Measurements from ENCODE around the gene MRPL34.
A peak's percentile ranks its signal among the peaks of the same experiment; 100 is the strongest.
"Not testable (repeated sequence)": the region's sequence is repeated elsewhere in the genome, so short reads cannot be mapped to it uniquely, and the experiment has no call there.

Gene MRPL34

GRCh38 chr19:17266975-17267788, 38.5 kb upstream of the MRPL34 start, which contains the start of gene BABAM1:
BABAM1 (plus strand) TSS chr19:17267443; CDS start chr19:17268807, 1,364 bp downstream.
- peaks cover 14% of the 10 kb centered on the region for H3K36me3 ChIP-seq (ENCODE audit: control insufficient read depth, insufficient read depth, low read length, severe bottlenecking)
- DNase-seq (ENCODE audit: low read depth), result peak; percentile 99
- H3K9me3 ChIP-seq (ENCODE audit: control insufficient read depth, low read length), result no peaks in the 10 kb centered on the region
- peak within 1 kb of the TSS; percentile 97 for H3K9ac ChIP-seq (ENCODE audit: low read length)
- no peaks in the 10 kb centered on the region for H3K27me3 ChIP-seq (replicated peaks; ENCODE audit: control insufficient read depth, insufficient read depth, low read length)
- H3K4me3 ChIP-seq (ENCODE audit: low read length), result peak within 1 kb of the TSS; percentile 100
- peaks cover 5% of the 10 kb centered on the region for H3K4me1 ChIP-seq (ENCODE audit: control insufficient read depth, insufficient read depth, low read length)

- DNase-seq (ENCODE audit: low read depth), result no peak
- H3K36me3 ChIP-seq (ENCODE audit: control insufficient read depth, insufficient read depth, low read length, severe bottlenecking), result peaks cover 21% of the 10 kb centered on the region
- H3K9me3 ChIP-seq (ENCODE audit: control insufficient read depth, low read length), result no peaks in the 10 kb centered on the region
- H3K9ac ChIP-seq (ENCODE audit: low read length), result peak overlapping the region; percentile 97
- H3K4me3 ChIP-seq (ENCODE audit: low read length), result no peak overlapping the region
- peaks cover 5% of the 10 kb centered on the region for H3K4me1 ChIP-seq (ENCODE audit: control insufficient read depth, insufficient read depth, low read length)
- H3K27me3 ChIP-seq (replicated peaks; ENCODE audit: control insufficient read depth, insufficient read depth, low read length), result no peaks in the 10 kb centered on the region
These were observed 36.9 kb upstream of the MRPL34 start for GRCh38 chr19:17268754-17269153.

GRCh38 chr19:17274892-17275291, 30.8 kb upstream of the MRPL34 start:
- not testable (repeated sequence) for H3K27me3 ChIP-seq (replicated peaks; ENCODE audit: control insufficient read depth, insufficient read depth, low read length); H3K4me1 ChIP-seq (ENCODE audit: control insufficient read depth, insufficient read depth, low read length); DNase-seq (ENCODE audit: low read depth); H3K9ac ChIP-seq (ENCODE audit: low read length); H3K9me3 ChIP-seq (ENCODE audit: control insufficient read depth, low read length); H3K4me3 ChIP-seq (ENCODE audit: low read length)
- H3K36me3 ChIP-seq (ENCODE audit: control insufficient read depth, insufficient read depth, low read length, severe bottlenecking), result peaks cover 54% of the 10 kb centered on the region

- no peak for DNase-seq (ENCODE audit: low read depth)
- Histone ChIP-seq H3K9ac (ENCODE audit: low read length) (no peak overlapping the region), H3K9me3 (ENCODE audit: control insufficient read depth, low read length) (no peaks in the 10 kb centered on the region), H3K36me3 (ENCODE audit: control insufficient read depth, insufficient read depth, low read length, severe bottlenecking) (peaks cover 52% of the 10 kb centered on the region), H3K27me3 (replicated peaks; ENCODE audit: control insufficient read depth, insufficient read depth, low read length) (no peaks in the 10 kb centered on the region), H3K4me3 (ENCODE audit: low read length) (no peak overlapping the region), H3K4me1 (ENCODE audit: control insufficient read depth, insufficient read depth, low read length) (no peaks in the 10 kb centered on the region)
These were observed 30.1 kb upstream of the MRPL34 start for GRCh38 chr19:17275441-17276175.

- Histone ChIP-seq H3K9me3 (ENCODE audit: control insufficient read depth, low read length) (no peaks in the 10 kb centered on the region), H3K4me1 (ENCODE audit: control insufficient read depth, insufficient read depth, low read length) (peaks cover 3% of the 10 kb centered on the region), H3K9ac (ENCODE audit: low read length) (no peak overlapping the region), H3K27me3 (replicated peaks; ENCODE audit: control insufficient read depth, insufficient read depth, low read length) (no peaks in the 10 kb centered on the region), H3K4me3 (ENCODE audit: low read length) (no peak overlapping the region), H3K36me3 (ENCODE audit: control insufficient read depth, insufficient read depth, low read length, severe bottlenecking) (peaks cover 30% of the 10 kb centered on the region)
- no peak for DNase-seq (ENCODE audit: low read depth)
These were observed 26.2 kb upstream of the MRPL34 start for GRCh38 chr19:17279436-17279835.

- Histone ChIP-seq H3K4me1 (ENCODE audit: control insufficient read depth, insufficient read depth, low read length) (peaks cover 3% of the 10 kb centered on the region), H3K9me3 (ENCODE audit: control insufficient read depth, low read length) (no peaks in the 10 kb centered on the region), H3K36me3 (ENCODE audit: control insufficient read depth, insufficient read depth, low read length, severe bottlenecking) (peaks cover 11% of the 10 kb centered on the region), H3K9ac (ENCODE audit: low read length) (peak within 1 kb of the TSS; percentile 38), H3K4me3 (ENCODE audit: low read length) (peak within 1 kb of the TSS; percentile 41), H3K27me3 (replicated peaks; ENCODE audit: control insufficient read depth, insufficient read depth, low read length) (no peaks in the 10 kb centered on the region)
- DNase-seq (ENCODE audit: low read depth), result peak; percentile 28
These were observed 24.0 kb upstream of the MRPL34 start, which contains the start of gene ANKLE1 for GRCh38 chr19:17281391-17282304. ANKLE1 (plus strand) TSS chr19:17281901; CDS start chr19:17281921, 20 bp downstream.

GRCh38 chr19:17282488-17283125, 23.1 kb upstream of the MRPL34 start:
- peak overlapping the region; percentile 4 for H3K9ac ChIP-seq (ENCODE audit: low read length)

GRCh38 chr19:17283504-17283996, 22.1 kb upstream of the MRPL34 start:
- Histone ChIP-seq H3K4me1 (ENCODE audit: control insufficient read depth, insufficient read depth, low read length) (peaks cover 3% of the 10 kb centered on the region), H3K9ac (ENCODE audit: low read length) (no peak overlapping the region), H3K4me3 (ENCODE audit: low read length) (no peak overlapping the region), H3K9me3 (ENCODE audit: control insufficient read depth, low read length) (no peaks in the 10 kb centered on the region), H3K36me3 (ENCODE audit: control insufficient read depth, insufficient read depth, low read length, severe bottlenecking) (no peaks in the 10 kb centered on the region), H3K27me3 (replicated peaks; ENCODE audit: control insufficient read depth, insufficient read depth, low read length) (no peaks in the 10 kb centered on the region)
- no peak for DNase-seq (ENCODE audit: low read depth)

More at GRCh38 chr19:17282488-17283125, 23.1 kb upstream of the MRPL34 start:
- Histone ChIP-seq H3K4me1 (ENCODE audit: control insufficient read depth, insufficient read depth, low read length) (peaks cover 3% of the 10 kb centered on the region), H3K27me3 (replicated peaks; ENCODE audit: control insufficient read depth, insufficient read depth, low read length) (no peaks in the 10 kb centered on the region), H3K36me3 (ENCODE audit: control insufficient read depth, insufficient read depth, low read length, severe bottlenecking) (peaks cover 2% of the 10 kb centered on the region), H3K4me3 (ENCODE audit: low read length) (peak overlapping the region; percentile 41), H3K9me3 (ENCODE audit: control insufficient read depth, low read length) (no peaks in the 10 kb centered on the region)
- DNase-seq (ENCODE audit: low read depth), result peak; percentile 92

- Histone ChIP-seq H3K4me3 (ENCODE audit: low read length) (no peak overlapping the region), H3K9me3 (ENCODE audit: control insufficient read depth, low read length) (no peaks in the 10 kb centered on the region), H3K27me3 (replicated peaks; ENCODE audit: control insufficient read depth, insufficient read depth, low read length) (no peaks in the 10 kb centered on the region), H3K4me1 (ENCODE audit: control insufficient read depth, insufficient read depth, low read length) (peaks cover 3% of the 10 kb centered on the region), H3K9ac (ENCODE audit: low read length) (no peak overlapping the region), H3K36me3 (ENCODE audit: control insufficient read depth, insufficient read depth, low read length, severe bottlenecking) (no peaks in the 10 kb centered on the region)
- no peak for DNase-seq (ENCODE audit: low read depth)
These were observed 20.1 kb upstream of the MRPL34 start for GRCh38 chr19:17285415-17286135.

- Histone ChIP-seq H3K4me3 (ENCODE audit: low read length) (no peak overlapping the region), H3K9me3 (ENCODE audit: control insufficient read depth, low read length) (no peaks in the 10 kb centered on the region), H3K36me3 (ENCODE audit: control insufficient read depth, insufficient read depth, low read length, severe bottlenecking) (no peaks in the 10 kb centered on the region), H3K4me1 (ENCODE audit: control insufficient read depth, insufficient read depth, low read length) (peaks cover 3% of the 10 kb centered on the region), H3K27me3 (replicated peaks; ENCODE audit: control insufficient read depth, insufficient read depth, low read length) (no peaks in the 10 kb centered on the region), H3K9ac (ENCODE audit: low read length) (no peak overlapping the region)
- DNase-seq (ENCODE audit: low read depth), result no peak
These were observed 19.4 kb upstream of the MRPL34 start for GRCh38 chr19:17286263-17286662.

Data from adipocyte (in vitro differentiated cells).